PC-9 (cell line): ENCODE results near the gene PA2G4.

Experiments used
- CTCF ChIP-seq: fragments of 200-600 bp; sonication (generic); conservative IDR thresholded peaks from 2 replicates; pipeline ENCODE4 v1.6.1; 2017; ENCODE audit warnings: mixed run types, antibody characterized with exemption, mild to moderate bottlenecking, moderate library complexity
- EZH2 ChIP-seq: fragments of 200-600 bp; sonication (generic); IDR thresholded peaks from 2 replicates; pipeline ENCODE4 v1.8.0; 2017; ENCODE audit warnings: antibody characterized with exemption, low read depth

- no peak for TF ChIP-seq CTCF
- no peak for TF ChIP-seq EZH2
These were observed 40.9 kb downstream of the PA2G4 start for GRCh38 chr12:56145217-56145616.
